Measurements from ENCODE around the gene RNF150. TPM values are rescaled to one million over a fixed set of nuclear protein-coding genes. Genes with fewer than 3 reads are reported as not detected.
"Not testable (repeated sequence)": the region's sequence is repeated elsewhere in the genome, so short reads cannot be mapped to it uniquely, and the experiment has no call there.

RNF150 gene
- total RNA-seq, 1 experiment from 2014 or later, result 4.0 TPM

DNA sequence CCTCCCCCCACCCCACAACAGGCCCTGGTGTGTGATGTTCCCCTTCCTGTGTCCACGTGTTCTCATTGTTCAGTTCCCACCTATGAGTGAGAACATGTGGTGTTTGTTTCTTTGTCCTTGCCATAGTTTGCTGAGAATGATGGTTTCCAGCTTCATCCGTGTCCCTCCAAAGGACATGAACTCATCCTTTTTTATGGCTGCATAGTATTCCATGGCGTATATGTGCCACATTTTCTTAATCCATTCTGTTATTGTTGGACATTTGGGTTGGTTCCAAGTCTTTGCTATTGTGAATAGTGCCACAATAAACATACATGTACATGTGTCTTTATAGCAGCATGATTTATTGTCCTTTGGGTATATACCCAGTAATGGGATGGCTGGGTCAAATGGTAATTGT is 312.7 kb downstream of the RNF150 start:
- not testable (repeated sequence) for DNase-seq (ENCODE audit: low read depth)

- DNase-seq (ENCODE audit: low read depth), result no peak
Observed at GRCh38 chr4:140819610-140820009, 313.7 kb downstream of the RNF150 start.

DNA sequence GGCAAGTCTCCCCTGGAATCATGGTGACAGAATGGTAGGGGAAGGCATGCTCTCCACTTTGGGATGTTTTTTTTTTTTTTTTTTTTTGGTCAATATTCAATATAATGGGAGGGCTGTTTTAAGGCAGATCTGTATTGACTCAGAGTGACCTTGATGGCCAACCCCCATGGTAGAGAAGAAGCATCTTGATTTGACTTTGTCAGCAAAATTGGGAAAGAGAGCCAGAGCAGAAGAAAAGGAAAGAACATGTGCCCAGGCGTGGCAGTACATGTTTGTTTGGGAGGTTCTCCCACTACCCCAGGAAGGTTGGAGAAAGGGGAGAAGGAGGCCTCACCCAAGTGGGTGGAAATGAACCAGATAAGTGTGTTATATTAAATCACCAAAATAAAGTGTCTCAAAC is 314.8 kb downstream of the RNF150 start:
- DNase-seq (ENCODE audit: low read depth), result no peak

DNA sequence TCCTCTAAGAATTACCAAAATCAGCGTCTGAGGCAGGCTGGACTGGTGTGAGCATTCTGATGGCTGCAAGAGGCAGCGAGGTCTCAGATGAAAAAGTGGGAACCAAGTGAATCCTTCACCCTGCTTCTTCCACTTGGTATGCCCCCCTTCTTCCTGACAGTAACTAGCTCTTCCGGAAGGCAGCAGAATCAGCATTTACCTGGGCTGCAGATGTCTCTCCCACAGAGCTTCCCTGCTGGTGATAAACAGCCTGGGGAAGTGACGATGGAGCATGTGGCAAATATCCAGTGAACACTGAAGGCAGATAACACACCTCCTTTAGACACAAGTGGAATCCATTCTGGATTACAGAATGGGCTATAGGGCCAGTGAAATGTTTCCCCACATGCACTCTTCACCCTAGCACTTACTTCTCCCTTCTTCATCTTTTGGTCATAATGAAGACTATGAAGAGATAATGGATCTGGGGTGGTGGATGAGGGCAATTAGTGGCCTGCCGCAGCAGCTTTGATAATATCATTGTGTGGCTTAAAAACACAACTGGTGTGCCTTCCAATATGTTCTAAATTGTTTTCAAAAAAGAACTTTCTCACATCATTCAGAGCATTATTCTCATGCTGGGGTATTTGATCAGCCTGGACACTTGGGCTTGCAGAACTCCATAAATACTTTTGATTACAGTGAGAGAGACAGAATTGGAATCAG is 316.3 kb downstream of the RNF150 start:
- DNase-seq (ENCODE audit: low read depth), result no peak

- no peak for DNase-seq (ENCODE audit: low read depth)
Observed at GRCh38 chr4:140813804-140814203, 319.5 kb downstream of the RNF150 start.

DNA sequence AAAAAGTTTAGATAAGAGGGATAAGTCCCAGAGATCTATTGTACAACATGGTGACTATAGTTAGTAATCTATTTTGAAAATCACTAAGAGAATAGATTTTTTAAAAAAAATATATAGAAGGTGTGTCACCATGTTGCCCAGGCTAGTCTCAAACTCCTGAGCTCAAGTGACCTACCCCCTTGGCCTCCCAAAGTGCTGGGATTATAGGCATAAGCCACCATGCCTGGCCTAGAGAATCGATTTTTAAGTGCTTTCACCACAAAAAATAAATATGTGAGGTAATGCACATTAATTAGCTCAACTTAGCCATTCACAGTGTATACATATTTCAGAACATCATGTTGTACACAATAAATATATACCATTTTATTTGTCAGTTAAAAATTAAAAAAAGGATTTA is 320.4 kb downstream of the RNF150 start:
- no peak for DNase-seq (ENCODE audit: low read depth)

- DNase-seq (ENCODE audit: low read depth), result no peak
Observed at GRCh38 chr4:140811429-140811828, 321.8 kb downstream of the RNF150 start.

DNA sequence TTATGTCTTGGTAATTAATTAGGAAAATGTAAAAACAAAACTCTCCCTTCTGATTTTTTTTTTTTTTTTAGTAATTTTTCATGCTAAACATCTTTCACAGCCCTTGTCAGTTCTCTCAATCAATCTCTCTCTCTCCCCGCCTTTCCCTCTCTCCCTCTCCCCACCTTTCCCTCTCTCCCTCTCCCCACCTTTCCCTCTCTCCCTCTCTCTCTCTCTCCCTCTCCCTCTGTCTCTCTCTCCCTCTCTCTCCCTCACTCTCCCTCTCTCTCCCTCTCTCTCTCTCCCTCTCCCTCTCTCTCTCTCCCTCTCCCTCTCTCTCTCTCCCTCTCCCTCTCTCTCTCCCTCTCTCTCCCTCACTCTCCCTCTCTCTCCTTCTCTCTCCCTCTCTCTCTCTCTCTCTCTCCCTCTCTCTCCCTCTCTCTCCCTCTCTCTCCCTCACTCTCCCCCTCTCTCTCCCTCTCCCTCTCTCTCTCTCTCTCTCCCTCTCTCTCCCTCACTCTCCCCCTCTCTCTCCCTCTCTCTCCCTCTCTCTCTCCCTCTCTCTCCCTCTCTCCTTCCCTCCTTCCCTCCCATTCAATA is 322.6 kb downstream of the RNF150 start:
- not testable (repeated sequence) for DNase-seq (ENCODE audit: low read depth)

Other genes starting within 250 kb of the RNF150 start
- 28.1 and 30.4 TPM in 2 replicates for gene ZNF330, start 87.4 kb upstream of the RNF150 start, total RNA-seq (2014; rRNA removed; shearing (Covaris generic))